HepG2 (cell line): ENCODE results near the gene HYDIN.
"Not testable (repeated sequence)": the region's sequence is repeated elsewhere in the genome, so short reads cannot be mapped to it uniquely, and the experiment has no call there.

Experiments used
- GABPA ChIP-seq, 2 experiments: IDR thresholded peaks; 2 replicates each; pipeline ENCODE4 v1.6.1; 2011 to 2016; ENCODE audit warnings: low read depth in 2 of 2, low read length in 1 of 2, missing biosample characterization in 1 of 2, missing genetic modification characterization in 1 of 2
- HCFC1 ChIP-seq: fragments of 150-350 bp; IDR thresholded peaks from 2 replicates; pipeline ENCODE4 v1.6.1; 2014; ENCODE audit warnings: low read depth, low read length
- HMG20A ChIP-seq: IDR thresholded peaks from 2 replicates; pipeline ENCODE4 v1.6.1; 2016; ENCODE audit warnings: borderline replicate concordance
- JUND ChIP-seq: sonication (generic); formaldehyde crosslinking; IDR thresholded peaks from 2 replicates; pipeline ENCODE4 v1.8.0; 2022; ENCODE audit warnings: mild to moderate bottlenecking, missing genetic modification reagents
- KDM1A ChIP-seq: IDR thresholded peaks from 2 replicates; pipeline ENCODE4 v1.6.1; 2016; ENCODE audit warnings: missing compliant biosample characterization
- MAFK ChIP-seq, 2 experiments: IDR thresholded peaks in 1 of 2; conservative IDR thresholded peaks in 1 of 2; 2 replicates each; pipeline ENCODE4 v1.6.1; 2011; ENCODE audit warnings: improper control_type of control experiment in 2 of 2, low read length in 2 of 2
- MED8 ChIP-seq: sonication (generic); formaldehyde crosslinking; IDR thresholded peaks from 2 replicates; pipeline ENCODE4 v1.8.1; 2023; ENCODE audit warnings: mild to moderate bottlenecking, missing genetic modification reagents; ENCODE audit not compliant: insufficient replicate concordance
- NR3C1 ChIP-seq: sonication (generic); formaldehyde crosslinking; IDR thresholded peaks from 2 replicates; pipeline ENCODE4 v1.4.0; 2020; ENCODE audit warnings: missing genetic modification reagents
- TAF1 ChIP-seq: sonication (generic); formaldehyde crosslinking; IDR thresholded peaks from 2 replicates; pipeline ENCODE4 v1.4.0; 2020; ENCODE audit warnings: missing genetic modification reagents
- TGIF2 ChIP-seq: IDR thresholded peaks from 2 replicates; pipeline ENCODE4 v1.6.1; 2016; ENCODE audit warnings: control low read depth, missing compliant biosample characterization
- THAP9 ChIP-seq: sonication (generic); formaldehyde crosslinking; IDR thresholded peaks from 2 replicates; pipeline ENCODE4; 2020; ENCODE audit warnings: missing genetic modification reagents, mild to moderate bottlenecking, borderline replicate concordance
- ZNF274 ChIP-seq: sonication (generic); formaldehyde crosslinking; IDR thresholded peaks from 2 replicates; pipeline ENCODE4 v1.5.1; 2020; ENCODE audit warnings: mild to moderate bottlenecking, missing genetic modification reagents
- TF ChIP-seq, protein P1 (sequence below): sonication (generic); formaldehyde crosslinking; IDR thresholded peaks from 2 replicates; pipeline ENCODE4 v1.4.0; 2020; ENCODE audit warnings: missing genetic modification reagents, borderline replicate concordance
- TF ChIP-seq, protein P2 (sequence below): sonication (generic); formaldehyde crosslinking; IDR thresholded peaks from 2 replicates; pipeline ENCODE4 v1.5.0; 2020; ENCODE audit warnings: mild to moderate bottlenecking, missing genetic modification reagents, moderate library complexity

DNA sequence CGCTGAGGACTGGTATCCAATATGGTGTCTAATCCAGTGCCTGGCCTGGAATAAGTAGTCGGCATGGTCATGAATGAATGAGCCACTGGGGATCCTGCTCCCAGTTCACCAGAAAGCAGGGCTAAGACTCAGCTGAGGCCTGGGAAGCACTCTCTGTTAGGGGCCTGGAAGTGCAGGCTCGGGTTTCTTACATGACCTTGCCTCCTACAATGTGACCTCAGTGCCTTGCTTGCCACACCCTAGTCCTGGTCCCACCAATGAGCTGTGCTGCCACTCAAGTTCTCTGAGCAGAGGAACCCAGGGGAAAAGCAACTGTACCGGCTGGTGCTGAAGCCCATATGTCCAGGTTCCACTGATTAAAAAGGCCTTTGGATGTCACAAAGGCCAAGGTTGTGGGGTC lies 238.0 kb downstream of the HYDIN start:
- not testable (repeated sequence) for TF ChIP-seq KDM1A (CRISPR knock-in tag); TGIF2; HCFC1; ZNF274; MED8 (CRISPR knock-in tag); TAF1; MAFK (conservative IDR thresholded peaks at IDR 0.05 in 1 of 2, IDR thresholded peaks at IDR 0.05 in 1 of 2; ENCODE audit: low read length in 2 of 2); HMG20A (CRISPR knock-in tag); THAP9 (CRISPR knock-in tag); JUND (CRISPR knock-in tag); GABPA (IDR thresholded peaks at IDR 0.05; ENCODE audit: low read depth, low read length); GABPA (CRISPR knock-in tag; IDR thresholded peaks at IDR 0.05; ENCODE audit: low read depth); NR3C1 (CRISPR knock-in tag)
- TF ChIP-seq, protein P1, sequence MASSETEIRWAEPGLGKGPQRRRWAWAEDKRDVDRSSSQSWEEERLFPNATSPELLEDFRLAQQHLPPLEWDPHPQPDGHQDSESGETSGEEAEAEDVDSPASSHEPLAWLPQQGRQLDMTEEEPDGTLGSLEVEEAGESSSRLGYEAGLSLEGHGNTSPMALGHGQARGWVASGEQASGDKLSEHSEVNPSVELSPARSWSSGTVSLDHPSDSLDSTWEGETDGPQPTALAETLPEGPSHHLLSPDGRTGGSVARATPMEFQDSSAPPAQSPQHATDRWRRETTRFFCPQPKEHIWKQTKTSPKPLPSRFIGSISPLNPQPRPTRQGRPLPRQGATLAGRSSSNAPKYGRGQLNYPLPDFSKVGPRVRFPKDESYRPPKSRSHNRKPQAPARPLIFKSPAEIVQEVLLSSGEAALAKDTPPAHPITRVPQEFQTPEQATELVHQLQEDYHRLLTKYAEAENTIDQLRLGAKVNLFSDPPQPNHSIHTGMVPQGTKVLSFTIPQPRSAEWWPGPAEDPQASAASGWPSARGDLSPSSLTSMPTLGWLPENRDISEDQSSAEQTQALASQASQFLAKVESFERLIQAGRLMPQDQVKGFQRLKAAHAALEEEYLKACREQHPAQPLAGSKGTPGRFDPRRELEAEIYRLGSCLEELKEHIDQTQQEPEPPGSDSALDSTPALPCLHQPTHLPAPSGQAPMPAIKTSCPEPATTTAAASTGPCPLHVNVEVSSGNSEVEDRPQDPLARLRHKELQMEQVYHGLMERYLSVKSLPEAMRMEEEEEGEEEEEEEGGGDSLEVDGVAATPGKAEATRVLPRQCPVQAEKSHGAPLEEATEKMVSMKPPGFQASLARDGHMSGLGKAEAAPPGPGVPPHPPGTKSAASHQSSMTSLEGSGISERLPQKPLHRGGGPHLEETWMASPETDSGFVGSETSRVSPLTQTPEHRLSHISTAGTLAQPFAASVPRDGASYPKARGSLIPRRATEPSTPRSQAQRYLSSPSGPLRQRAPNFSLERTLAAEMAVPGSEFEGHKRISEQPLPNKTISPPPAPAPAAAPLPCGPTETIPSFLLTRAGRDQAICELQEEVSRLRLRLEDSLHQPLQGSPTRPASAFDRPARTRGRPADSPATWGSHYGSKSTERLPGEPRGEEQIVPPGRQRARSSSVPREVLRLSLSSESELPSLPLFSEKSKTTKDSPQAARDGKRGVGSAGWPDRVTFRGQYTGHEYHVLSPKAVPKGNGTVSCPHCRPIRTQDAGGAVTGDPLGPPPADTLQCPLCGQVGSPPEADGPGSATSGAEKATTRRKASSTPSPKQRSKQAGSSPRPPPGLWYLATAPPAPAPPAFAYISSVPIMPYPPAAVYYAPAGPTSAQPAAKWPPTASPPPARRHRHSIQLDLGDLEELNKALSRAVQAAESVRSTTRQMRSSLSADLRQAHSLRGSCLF (CRISPR knock-in tag), result not testable (repeated sequence)
- TF ChIP-seq, protein P2, sequence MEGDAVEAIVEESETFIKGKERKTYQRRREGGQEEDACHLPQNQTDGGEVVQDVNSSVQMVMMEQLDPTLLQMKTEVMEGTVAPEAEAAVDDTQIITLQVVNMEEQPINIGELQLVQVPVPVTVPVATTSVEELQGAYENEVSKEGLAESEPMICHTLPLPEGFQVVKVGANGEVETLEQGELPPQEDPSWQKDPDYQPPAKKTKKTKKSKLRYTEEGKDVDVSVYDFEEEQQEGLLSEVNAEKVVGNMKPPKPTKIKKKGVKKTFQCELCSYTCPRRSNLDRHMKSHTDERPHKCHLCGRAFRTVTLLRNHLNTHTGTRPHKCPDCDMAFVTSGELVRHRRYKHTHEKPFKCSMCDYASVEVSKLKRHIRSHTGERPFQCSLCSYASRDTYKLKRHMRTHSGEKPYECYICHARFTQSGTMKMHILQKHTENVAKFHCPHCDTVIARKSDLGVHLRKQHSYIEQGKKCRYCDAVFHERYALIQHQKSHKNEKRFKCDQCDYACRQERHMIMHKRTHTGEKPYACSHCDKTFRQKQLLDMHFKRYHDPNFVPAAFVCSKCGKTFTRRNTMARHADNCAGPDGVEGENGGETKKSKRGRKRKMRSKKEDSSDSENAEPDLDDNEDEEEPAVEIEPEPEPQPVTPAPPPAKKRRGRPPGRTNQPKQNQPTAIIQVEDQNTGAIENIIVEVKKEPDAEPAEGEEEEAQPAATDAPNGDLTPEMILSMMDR (CRISPR knock-in tag), result not testable (repeated sequence)
